HEK293 (cell line): Measurements from ENCODE around the gene CERS3.

Experiments
- CTCF ChIP-seq: fragments of 450-650 bp; formaldehyde crosslinking; IDR thresholded peaks from 2 replicates; pipeline ENCODE4 v1.5.1; 2016; ENCODE audit warnings: missing biosample characterization, missing genetic modification characterization
- SP7 ChIP-seq: fragments of 450-650 bp; formaldehyde crosslinking; IDR thresholded peaks from 2 replicates; pipeline ENCODE4 v1.5.1; 2016; ENCODE audit warnings: missing biosample characterization, missing genetic modification characterization
- ZNF146 ChIP-seq: fragments of 450-650 bp; formaldehyde crosslinking; IDR thresholded peaks from 2 replicates; pipeline ENCODE4 v1.5.1; 2016; ENCODE audit warnings: missing biosample characterization, missing genetic modification characterization
- ZNF510 ChIP-seq: fragments of 450-650 bp; formaldehyde crosslinking; IDR thresholded peaks from 2 replicates; pipeline ENCODE4 v1.5.1; 2018; ENCODE audit warnings: mild to moderate bottlenecking, missing genetic modification characterization, missing biosample characterization; ENCODE audit not compliant: insufficient replicate concordance
- ZNF843 ChIP-seq: fragments of 450-650 bp; formaldehyde crosslinking; IDR thresholded peaks from 2 replicates; pipeline ENCODE4 v1.5.1; 2016; ENCODE audit warnings: missing biosample characterization, missing genetic modification characterization

- no peak for TF ChIP-seq CTCF
- TF ChIP-seq ZNF510, result no peak
- no peak for TF ChIP-seq ZNF146 (tag by site-specific recombination)
- no peak for TF ChIP-seq ZNF843 (tag by site-specific recombination)
- TF ChIP-seq SP7 (tag by site-specific recombination), result no peak
Observed at GRCh38 chr15:100434561-100434960, 94.2 kb downstream of the CERS3 start.
